Transverse colon (tissue), 4 donors: Measurements from ENCODE around the gene GRIP2.

Source experiments
- EP300 ChIP-seq: sonication (generic); formaldehyde crosslinking; IDR thresholded peaks from one replicate; pipeline ENCODE4 v1.6.1; 2017; ENCODE audit warnings: antibody characterized with exemption, low read depth
- POLR2AphosphoS5 ChIP-seq, 3 donors: sonication (generic); formaldehyde crosslinking; IDR thresholded peaks; one replicate each; pipeline ENCODE4 v1.6.1; 2016; ENCODE audit warnings: antibody characterized with exemption in 3 of 3
- TF ChIP-seq, protein P1 (sequence below), 5 experiments: fragments of 200-600 bp in 3 of 5; fragments of 450-650 bp in 2 of 5; sonication (generic) in 3 of 5; IDR thresholded peaks; 1 replicate in 2 of 5; 2 replicates in 3 of 5; pipeline ENCODE4 v1.5.1; 2016 to 2017; ENCODE audit warnings: antibody characterized with exemption in 5 of 5, inconsistent platforms in 3 of 5, mild to moderate bottlenecking in 2 of 5, moderate library complexity in 1 of 5

DNA sequence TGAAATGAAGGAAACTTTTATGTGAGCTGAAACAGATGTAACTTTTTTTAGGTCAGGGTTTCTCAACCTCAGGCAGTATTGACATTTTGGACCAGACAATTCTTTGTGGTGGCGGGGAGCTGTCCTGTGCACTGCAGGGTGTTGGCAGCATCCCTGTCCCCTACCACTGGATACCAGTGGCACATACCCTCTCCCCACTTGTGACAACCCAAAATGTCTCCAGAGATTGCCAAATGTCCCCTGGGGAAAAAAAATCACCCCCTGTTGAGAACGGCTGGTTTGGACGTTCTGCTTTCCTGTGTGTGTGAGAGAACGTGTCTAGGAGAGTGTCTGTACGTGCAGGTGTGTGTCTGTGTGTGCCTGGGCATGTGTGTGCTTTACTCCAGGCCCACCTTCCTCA, 30.7 kb upstream of the GRIP2 start:
- TF ChIP-seq, protein P1, sequence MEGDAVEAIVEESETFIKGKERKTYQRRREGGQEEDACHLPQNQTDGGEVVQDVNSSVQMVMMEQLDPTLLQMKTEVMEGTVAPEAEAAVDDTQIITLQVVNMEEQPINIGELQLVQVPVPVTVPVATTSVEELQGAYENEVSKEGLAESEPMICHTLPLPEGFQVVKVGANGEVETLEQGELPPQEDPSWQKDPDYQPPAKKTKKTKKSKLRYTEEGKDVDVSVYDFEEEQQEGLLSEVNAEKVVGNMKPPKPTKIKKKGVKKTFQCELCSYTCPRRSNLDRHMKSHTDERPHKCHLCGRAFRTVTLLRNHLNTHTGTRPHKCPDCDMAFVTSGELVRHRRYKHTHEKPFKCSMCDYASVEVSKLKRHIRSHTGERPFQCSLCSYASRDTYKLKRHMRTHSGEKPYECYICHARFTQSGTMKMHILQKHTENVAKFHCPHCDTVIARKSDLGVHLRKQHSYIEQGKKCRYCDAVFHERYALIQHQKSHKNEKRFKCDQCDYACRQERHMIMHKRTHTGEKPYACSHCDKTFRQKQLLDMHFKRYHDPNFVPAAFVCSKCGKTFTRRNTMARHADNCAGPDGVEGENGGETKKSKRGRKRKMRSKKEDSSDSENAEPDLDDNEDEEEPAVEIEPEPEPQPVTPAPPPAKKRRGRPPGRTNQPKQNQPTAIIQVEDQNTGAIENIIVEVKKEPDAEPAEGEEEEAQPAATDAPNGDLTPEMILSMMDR (IDR thresholded peaks at IDR 0.05): no peak
- no peak for TF ChIP-seq POLR2AphosphoS5 (IDR thresholded peaks at IDR 0.05)
- no peak for TF ChIP-seq EP300
